GM12878 (cell line): Measurements from ENCODE around the gene TEPSIN. TPM values are rescaled to one million over a fixed set of nuclear protein-coding genes. Genes with fewer than 3 reads are reported as not detected.

Experiments
- ATAC-seq: fragments of 200-7000 bp; cut with Tn5 transposase; 3 replicates; pipeline ENCODE4 v1.9.1; 2020; ENCODE audit warnings: mild to moderate bottlenecking, moderate library complexity
- BruUV-seq: library from RNA; stranded (reverse); fragments of 400-500 nt; replicated peaks from 2 replicates; lab custom pipeline; 2021; lab: Mats Ljungman, UMichigan
- CTCF ChIA-PET: fragments of 300-600 bp; sonication (Branson Sonifier 250); formaldehyde crosslinking; extraction: SDS; loops from one replicate; lab custom pipeline; 2021; ENCODE audit warnings: inconsistent platforms; lab: Yijun Ruan, JAX
- POLR2A ChIA-PET: fragments of 350-600 bp; formaldehyde crosslinking; extraction: SDS; loops from one replicate; lab custom pipeline; 2021; ENCODE audit warnings: inconsistent platforms; lab: Charles Lee
- RAD21 ChIA-PET: fragments of 300-600 bp; sonication (Branson Sonifier 250); formaldehyde crosslinking; loops from one replicate; lab custom pipeline; 2023; ENCODE audit warnings: antibody characterized with exemption; ENCODE audit not compliant: unreplicated experiment; lab: Charles Lee
- SMC1A ChIA-PET: fragments of 300-600 bp; sonication (Branson Sonifier 250); formaldehyde crosslinking; loops from one replicate; lab custom pipeline; 2023; ENCODE audit not compliant: unreplicated experiment, uncharacterized antibody; lab: Charles Lee
- DNase-seq: peaks from one replicate; pipeline ENCODE4 v3.0.0-alpha.2; 2011; ENCODE audit warnings: low read depth, low spot score
- FAIRE-seq: peaks from 3 replicates; lab custom pipeline; 2011; peaks lifted over from hg19 to GRCh38; lab: Jason Lieb, UNC
- H2AFZ ChIP-seq: 2 replicates; pipeline ENCODE4 v1.6.0; 2011; ENCODE audit warnings: low read depth, low read length, control low read depth; ENCODE audit not compliant: control insufficient read depth
- H3K27ac ChIP-seq: 2 replicates; pipeline ENCODE4 v1.5.1; 2011; ENCODE audit warnings: control low read depth; ENCODE audit not compliant: control insufficient read depth, insufficient read depth
- H3K27me3 ChIP-seq, 2 experiments: replicated peaks in 1 of 2; 2 replicates each; pipeline versions ENCODE4 v1.6.0 to v1.6.1; 2011; ENCODE audit warnings: low read length in 1 of 2; ENCODE audit not compliant: control insufficient read depth in 2 of 2, insufficient read depth in 2 of 2
- H3K36me3 ChIP-seq, 2 experiments: 2 replicates each; pipeline ENCODE4 v1.5.1; 2011; ENCODE audit warnings: low read length in 1 of 2; ENCODE audit not compliant: control insufficient read depth in 2 of 2, insufficient read depth in 2 of 2
- H3K4me1 ChIP-seq: 2 replicates; pipeline ENCODE4 v1.6.1; 2011; ENCODE audit warnings: mild to moderate bottlenecking, low read length, moderate library complexity, mixed read lengths; ENCODE audit not compliant: control insufficient read depth, insufficient read depth
- H3K4me2 ChIP-seq: 2 replicates; pipeline ENCODE4 v1.6.0; 2011; ENCODE audit warnings: control low read depth; ENCODE audit not compliant: control insufficient read depth, insufficient read depth
- H3K4me3 ChIP-seq: fragments of 200-600 bp; sonication (generic); 2 replicates; pipeline ENCODE4 v1.5.1; 2016
- H3K79me2 ChIP-seq: 2 replicates; pipeline ENCODE4 v1.6.0; 2011; ENCODE audit warnings: low read length; ENCODE audit not compliant: control insufficient read depth, insufficient read depth
- H3K9ac ChIP-seq: 2 replicates; pipeline ENCODE4 v1.8.0; 2011; ENCODE audit warnings: low read length, control low read depth, mixed read lengths; ENCODE audit not compliant: control insufficient read depth, insufficient read depth
- H3K9me3 ChIP-seq: replicated peaks from 3 replicates; pipeline ENCODE4 v1.5.1; 2011; ENCODE audit warnings: mild to moderate bottlenecking, low read length; ENCODE audit not compliant: control insufficient read depth, insufficient read depth
- H4K20me1 ChIP-seq: 2 replicates; pipeline ENCODE4 v1.6.0; 2011; ENCODE audit not compliant: control insufficient read depth, insufficient read depth
- BCL11A ChIP-seq: IDR thresholded peaks from 2 replicates; pipeline ENCODE4 v1.6.1; 2011; ENCODE audit warnings: low read depth, low read length
- BRCA1 ChIP-seq: IDR thresholded peaks from 2 replicates; pipeline ENCODE4 v1.6.1; 2011; ENCODE audit warnings: low read depth, low read length, improper control_type of control experiment
- CHD4 ChIP-seq: fragments of 200-600 bp; sonication (generic); IDR thresholded peaks from 2 replicates; pipeline ENCODE4 v1.6.1; 2016; ENCODE audit warnings: mild to moderate bottlenecking
- ETV6 ChIP-seq, 2 experiments: fragments of 450-650 bp in 1 of 2; IDR thresholded peaks in 1 of 2; conservative IDR thresholded peaks in 1 of 2; 2 replicates each; pipeline ENCODE4 v1.6.1; 2014; ENCODE audit warnings: antibody characterized with exemption in 1 of 2, borderline replicate concordance in 1 of 2, low read depth in 1 of 2, mild to moderate bottlenecking in 1 of 2, moderate library complexity in 1 of 2
- FOS ChIP-seq: IDR thresholded peaks from 3 replicates; pipeline ENCODE4 v1.6.1; 2011; ENCODE audit warnings: borderline replicate concordance; ENCODE audit not compliant: insufficient read length; ENCODE audit errors: extremely low read depth
- IRF4 ChIP-seq: IDR thresholded peaks from 2 replicates; pipeline ENCODE4 v1.6.1; 2011; ENCODE audit warnings: low read depth, low read length
- LARP7 ChIP-seq: fragments of 450-650 bp; IDR thresholded peaks from 2 replicates; pipeline ENCODE4 v1.6.1; 2017; ENCODE audit warnings: mild to moderate bottlenecking
- PAX5 ChIP-seq: IDR thresholded peaks from 2 replicates; pipeline ENCODE4 v1.6.1; 2011; ENCODE audit warnings: low read depth, low read length, borderline replicate concordance
- RELA ChIP-seq: fragments of 450-650 bp; IDR thresholded peaks from 2 replicates; pipeline ENCODE4 v1.8.0; 2014; ENCODE audit warnings: borderline replicate concordance; ENCODE audit not compliant: partially characterized antibody
- RUNX3 ChIP-seq: IDR thresholded peaks from 2 replicates; pipeline ENCODE4 v1.6.1; 2012; ENCODE audit warnings: low read length, inconsistent platforms
- SMAD1 ChIP-seq: fragments of 450-650 bp; IDR thresholded peaks from 2 replicates; pipeline ENCODE4 v1.6.1; 2018; ENCODE audit warnings: mild to moderate bottlenecking, low read depth; ENCODE audit not compliant: partially characterized antibody
- STAT3 ChIP-seq: IDR thresholded peaks from 2 replicates; pipeline ENCODE4 v1.6.1; 2011; ENCODE audit warnings: low read depth, low read length, improper control_type of control experiment
- WGBS: methylation state at CpG from one replicate; pipeline ENCODE4 v1.1.6; 2016; ENCODE audit warnings: low lambda C conversion rate; ENCODE audit not compliant: insufficient replicate concordance, insufficient coverage; ENCODE audit errors: missing lambda C conversion rate; 5-methylcytosine and 5-hydroxymethylcytosine counted together
- in situ Hi-C: fragments of 300-500 bp; cut with MboI; formaldehyde crosslinking; loops from 9 replicates; pipeline ENCODE4 v1.14.3; 2018; ENCODE audit warnings: mixed read lengths
- intact Hi-C: fragments of 100-400 bp; cut with micrococcal nuclease; formaldehyde crosslinking; loops from one replicate; pipeline ENCODE4 v1.14.2; 2022; ENCODE audit not compliant: unreplicated experiment
- polyA plus RNA-seq, 11 experiments: library from polyadenylated mRNA; depleted of rRNA in 4 of 11; unstranded in 6 of 11; stranded (reverse) in 5 of 11; fragments of >200 nt; fragmentation: Nextera tagmentation in 4 of 11; fragmentation: Illumina TruSeq in 1 of 11; extraction: Ambion mirVana in 4 of 11; extraction: Trizol in 1 of 11; gene quantifications; 1 replicate in 1 of 11; 2 replicates in 10 of 11; pipeline versions ENCODE4 v1.2.1 to v1.2.3, GENCODE V29; 2011 to 2016; ENCODE audit warnings: inconsistent platforms in 2 of 11, missing spikeins in 2 of 11, low read depth in 1 of 11
- total RNA-seq, 4 experiments: library from RNA; depleted of rRNA in 3 of 4; stranded (reverse); fragments of >200 nt in 3 of 4; fragmentation: Illumina TruSeq in 1 of 4; extraction: Trizol in 1 of 4; gene quantifications; 2 replicates each; pipeline versions ENCODE4 v1.2.1 to v1.2.3, GENCODE V29; 2013 to 2021
- TF ChIP-seq, protein P1 (sequence below): IDR thresholded peaks from 2 replicates; pipeline ENCODE4 v1.6.1; 2011; ENCODE audit warnings: mild to moderate bottlenecking, low read depth, low read length, moderate library complexity; ENCODE audit not compliant: insufficient replicate concordance
- TF ChIP-seq, protein P2 (sequence below): IDR thresholded peaks from 2 replicates; pipeline ENCODE4 v1.6.1; 2012; ENCODE audit warnings: low read depth, low read length, improper control_type of control experiment

Gene TEPSIN
- total and polyA plus RNA-seq, 10 of the 15 experiments (the other 5 are each of a cell fraction or from before 2014, with no cell fraction given): 0.87 to 36.7 (median 5.3) TPM

DNA sequence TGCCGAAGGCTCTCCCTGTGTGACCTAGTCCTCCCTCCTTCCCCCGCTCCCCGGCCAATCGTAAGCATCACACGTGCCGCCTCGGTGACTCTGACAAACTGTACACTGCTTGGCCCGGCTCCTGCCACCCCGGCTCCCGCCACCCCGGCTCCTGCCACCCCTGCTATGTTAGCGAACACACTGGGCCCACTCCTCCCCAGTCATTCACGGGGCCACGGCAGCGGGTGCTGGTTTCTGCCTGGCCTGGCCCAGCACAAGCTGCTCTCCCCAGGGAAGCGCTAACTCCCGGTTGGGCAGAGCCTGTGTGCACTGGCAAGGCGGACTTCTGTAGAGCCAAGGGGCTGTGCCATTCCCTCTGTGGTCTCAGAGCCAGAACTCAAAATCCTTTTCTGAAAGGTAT lies 22.2 kb upstream of the TEPSIN start:
- RAD21 ChIA-PET: no interaction called here
- no peaks in the 10 kb centered on the region for H3K27me3 ChIP-seq
- intact Hi-C loops (no loop called here), in situ Hi-C loops (no loop called here)
- H4K20me1 ChIP-seq: no peaks in the 10 kb centered on the region
- H3K9me3 ChIP-seq: no peaks in the 10 kb centered on the region
- H3K79me2 ChIP-seq: no peaks in the 10 kb centered on the region
- no peak for DNase-seq
- TF ChIP-seq PAX5: no peak
- no peak for TF ChIP-seq BCL11A
- no peak for TF ChIP-seq ETV6 (conservative IDR thresholded peaks at IDR 0.05 in 1 of 2, IDR thresholded peaks at IDR 0.05 in 1 of 2; ENCODE audit: borderline replicate concordance in 1 of 2, low read depth in 1 of 2)
- no peak for TF ChIP-seq SMAD1
- TF ChIP-seq RUNX3: no peak
- SMC1A ChIA-PET: no interaction called here
- POLR2A ChIA-PET: no interaction called here
- 96% methylated on average over 12 of the region's 18 CpGs for WGBS
- H2AFZ ChIP-seq: no peak overlapping the region
- no TSS peak for BruUV-seq
- FAIRE-seq: no peak
- H3K4me2 ChIP-seq: no peak overlapping the region
- no peak for ATAC-seq
- peaks cover 12 to 23% of the 10 kb centered on the region in 2 experiments; a peak in 3 of 4 replicates for H3K36me3 ChIP-seq
- no peak overlapping the region for H3K27ac ChIP-seq
- CTCF ChIA-PET: no interaction called here
- H3K4me1 ChIP-seq: no peaks in the 10 kb centered on the region
- H3K4me3 ChIP-seq: no peak overlapping the region
- H3K9ac ChIP-seq: no peak overlapping the region

DNA sequence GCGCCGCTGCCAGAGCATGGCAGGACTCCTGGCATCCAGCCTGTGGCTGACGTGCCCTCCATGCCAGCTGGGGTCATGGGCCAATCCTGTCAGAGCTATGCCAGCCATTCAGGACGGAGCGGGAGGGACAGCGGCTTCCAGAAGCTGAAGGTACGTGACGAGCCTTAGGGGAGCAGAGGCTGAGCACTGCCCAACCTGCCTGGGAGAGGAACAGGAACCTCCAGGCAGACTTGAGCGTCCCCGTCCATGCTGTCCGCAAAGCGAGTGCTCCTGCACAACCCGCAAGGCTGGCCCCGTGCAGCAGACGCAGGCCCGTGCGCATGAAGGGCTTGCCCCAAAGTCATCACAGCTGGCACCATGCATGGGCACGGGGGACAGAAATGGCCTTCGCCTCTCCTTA lies 21.8 kb upstream of the TEPSIN start:
- no peak for ATAC-seq
- no peak overlapping the region for H3K27ac ChIP-seq
- TF ChIP-seq BCL11A (no peak), LARP7 (no peak), CHD4 (no peak), IRF4 (no peak), RELA (no peak), BRCA1 (no peak), STAT3 (no peak), FOS (no peak)
- TF ChIP-seq, protein P1, sequence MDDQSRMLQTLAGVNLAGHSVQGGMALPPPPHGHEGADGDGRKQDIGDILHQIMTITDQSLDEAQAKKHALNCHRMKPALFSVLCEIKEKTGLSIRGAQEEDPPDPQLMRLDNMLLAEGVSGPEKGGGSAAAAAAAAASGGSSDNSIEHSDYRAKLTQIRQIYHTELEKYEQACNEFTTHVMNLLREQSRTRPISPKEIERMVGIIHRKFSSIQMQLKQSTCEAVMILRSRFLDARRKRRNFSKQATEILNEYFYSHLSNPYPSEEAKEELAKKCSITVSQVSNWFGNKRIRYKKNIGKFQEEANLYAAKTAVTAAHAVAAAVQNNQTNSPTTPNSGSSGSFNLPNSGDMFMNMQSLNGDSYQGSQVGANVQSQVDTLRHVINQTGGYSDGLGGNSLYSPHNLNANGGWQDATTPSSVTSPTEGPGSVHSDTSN: no peak
- TF ChIP-seq, protein P2, sequence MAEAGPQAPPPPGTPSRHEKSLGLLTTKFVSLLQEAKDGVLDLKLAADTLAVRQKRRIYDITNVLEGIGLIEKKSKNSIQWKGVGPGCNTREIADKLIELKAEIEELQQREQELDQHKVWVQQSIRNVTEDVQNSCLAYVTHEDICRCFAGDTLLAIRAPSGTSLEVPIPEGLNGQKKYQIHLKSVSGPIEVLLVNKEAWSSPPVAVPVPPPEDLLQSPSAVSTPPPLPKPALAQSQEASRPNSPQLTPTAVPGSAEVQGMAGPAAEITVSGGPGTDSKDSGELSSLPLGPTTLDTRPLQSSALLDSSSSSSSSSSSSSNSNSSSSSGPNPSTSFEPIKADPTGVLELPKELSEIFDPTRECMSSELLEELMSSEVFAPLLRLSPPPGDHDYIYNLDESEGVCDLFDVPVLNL: no peak
- ChIA-PET CTCF (no interaction called here), SMC1A (no interaction called here), RAD21 (no interaction called here), POLR2A (no interaction called here)
- H3K27me3 ChIP-seq: no peaks in the 10 kb centered on the region
- WGBS: 98% methylated on average over 19 of the region's 19 CpGs
- H3K36me3 ChIP-seq: peaks cover 12 to 23% of the 10 kb centered on the region in 2 experiments; a peak in 3 of 4 replicates
- H3K4me2 ChIP-seq: no peak overlapping the region
- H3K79me2 ChIP-seq: no peaks in the 10 kb centered on the region
- H4K20me1 ChIP-seq: no peaks in the 10 kb centered on the region
- in situ Hi-C loops (no loop called here), intact Hi-C loops (no loop called here)
- H3K4me1 ChIP-seq: no peaks in the 10 kb centered on the region
- no peak for DNase-seq
- FAIRE-seq: no peak
- H3K9me3 ChIP-seq: no peaks in the 10 kb centered on the region
- H3K4me3 ChIP-seq: no peak overlapping the region
- H3K9ac ChIP-seq: no peak overlapping the region
- no TSS peak for BruUV-seq
- H2AFZ ChIP-seq: no peak overlapping the region
